ENCODE measurements around the gene TMEM219. TPM values are rescaled to one million over a fixed set of nuclear protein-coding genes. Genes with fewer than 3 reads are reported as not detected.

The TMEM219 gene
- total RNA-seq, 3 donors from 2014 or later = 111 to 135 (median 128) TPM

- peak overlapping the region; percentile 92 to 96 for H3K27ac ChIP-seq
- no peaks in the 10 kb centered on the region for H3K27me3 ChIP-seq
- no peak for TF ChIP-seq POLR2AphosphoS5 (IDR thresholded peaks at IDR 0.05)
- no peak for TF ChIP-seq POLR2A (IDR thresholded peaks at IDR 0.05)
- TF ChIP-seq CTCF (IDR thresholded peaks at IDR 0.05) = no peak
- H3K36me3 ChIP-seq = no peaks in the 10 kb centered on the region
- DNase-seq (ENCODE audit: low spot score in 2 of 2) = no peak
- H3K4me3 ChIP-seq = peak overlapping the region; percentile 68 to 91 (median 88)
- intact Hi-C loops (cut with DNase I; ENCODE audit: low total_unique reads) = no loop called here
- H3K4me1 ChIP-seq = peaks cover 0 to 6% of the 10 kb centered on the region in 2 donors
- H3K9me3 ChIP-seq = no peaks in the 10 kb centered on the region
These were observed 1.3 kb downstream of the TMEM219 start for GRCh38 chr16:29963021-29963743.

GRCh38 chr16:29968205-29968604, 6.3 kb downstream of the TMEM219 start:
- Histone ChIP-seq H3K4me1 (no peaks in the 10 kb centered on the region), H3K9me3 (no peaks in the 10 kb centered on the region), H3K27ac (no peak overlapping the region), H3K36me3 (no peaks in the 10 kb centered on the region), H3K27me3 (no peaks in the 10 kb centered on the region), H3K4me3 (no peak overlapping the region)
- DNase-seq (ENCODE audit: low spot score in 2 of 2) = no peak
- intact Hi-C loops (cut with DNase I; ENCODE audit: low total_unique reads) = no loop called here
- TF ChIP-seq CTCF (IDR thresholded peaks at IDR 0.05) (no peak), POLR2AphosphoS5 (IDR thresholded peaks at IDR 0.05) (no peak), POLR2A (IDR thresholded peaks at IDR 0.05) (no peak)

- Histone ChIP-seq H3K4me3 (no peak overlapping the region), H3K9me3 (no peaks in the 10 kb centered on the region), H3K4me1 (peaks cover 7 to 13% of the 10 kb centered on the region in 2 donors), H3K36me3 (no peaks in the 10 kb centered on the region), H3K27ac (no peak overlapping the region), H3K27me3 (no peaks in the 10 kb centered on the region)
- intact Hi-C loops (cut with DNase I; ENCODE audit: low total_unique reads) = no loop called here
- TF ChIP-seq CTCF (IDR thresholded peaks at IDR 0.05) = no peak
- no peak for TF ChIP-seq POLR2A (IDR thresholded peaks at IDR 0.05)
- no peak for TF ChIP-seq POLR2AphosphoS5 (IDR thresholded peaks at IDR 0.05)
- no peak for DNase-seq (ENCODE audit: low spot score in 2 of 2)
These were observed 9.4 kb downstream of the TMEM219 start for GRCh38 chr16:29971304-29971703.

- intact Hi-C loops (cut with DNase I; ENCODE audit: low total_unique reads) = no loop called here
- Histone ChIP-seq H3K27ac (peak overlapping the region in 1 of 2 donors; percentile 90), H3K27me3 (no peaks in the 10 kb centered on the region), H3K4me1 (peaks cover 7 to 16% of the 10 kb centered on the region in 2 donors), H3K9me3 (no peaks in the 10 kb centered on the region), H3K4me3 (no peak overlapping the region), H3K36me3 (no peaks in the 10 kb centered on the region)
- DNase-seq (ENCODE audit: low spot score in 2 of 2) = no peak
- TF ChIP-seq POLR2A (IDR thresholded peaks at IDR 0.05) = no peak
- TF ChIP-seq POLR2AphosphoS5 (IDR thresholded peaks at IDR 0.05) = no peak
- TF ChIP-seq CTCF (IDR thresholded peaks at IDR 0.05) = no peak
These were observed 10.6 kb downstream of the TMEM219 start for GRCh38 chr16:29972500-29972899.

- H3K4me3 ChIP-seq = peak overlapping the region in 2 of 3 donors; percentile 84 to 97
- peaks cover 7 to 16% of the 10 kb centered on the region in 2 donors for H3K4me1 ChIP-seq
- peak overlapping the region; percentile 90 to 94 for H3K27ac ChIP-seq
- TF ChIP-seq CTCF (IDR thresholded peaks at IDR 0.05) (no peak), POLR2A (IDR thresholded peaks at IDR 0.05) (no peak)
- no peaks in the 10 kb centered on the region for H3K27me3 ChIP-seq
- no peaks in the 10 kb centered on the region for H3K36me3 ChIP-seq
- intact Hi-C loops (cut with DNase I; ENCODE audit: low total_unique reads) = no loop called here
- DNase-seq (ENCODE audit: low spot score in 2 of 2) = no peak
- H3K9me3 ChIP-seq = no peaks in the 10 kb centered on the region
These were observed 11.1 kb downstream of the TMEM219 start for GRCh38 chr16:29972992-29973383.

Data from breast epithelium (tissue), 4 donors.